ENCODE results near the gene NAB1.

The NAB1 gene

GRCh38 chr2:190628591-190629319 lies 20.1 kb upstream of the NAB1 start:
- no peaks in the 10 kb centered on the region for H3K9me3 ChIP-seq (ENCODE audit: control insufficient read depth, low read length)
- no peaks in the 10 kb centered on the region for H3K36me3 ChIP-seq (ENCODE audit: control insufficient read depth, insufficient read depth, low read length)
- no peaks in the 10 kb centered on the region for H3K27me3 ChIP-seq (ENCODE audit: control insufficient read depth, insufficient read depth, low read length)
- no peak overlapping the region for H3K9ac ChIP-seq
- no peak overlapping the region for H3K4me2 ChIP-seq (ENCODE audit: low read length)
- TF ChIP-seq CTCF (IDR thresholded peaks at IDR 0.05), result no peak
- H3K79me2 ChIP-seq, result no peaks in the 10 kb centered on the region
- peaks cover 4% of the 10 kb centered on the region for H3K4me1 ChIP-seq
- no peak overlapping the region for H3K4me3 ChIP-seq (ENCODE audit: low read depth, low read length)
- H3K27ac ChIP-seq, result peak overlapping the region; percentile 34
- H2AFZ ChIP-seq, result peak overlapping the region; percentile 89

- Histone ChIP-seq H3K9ac (no peak overlapping the region), H2AFZ (no peak overlapping the region), H3K4me3 (ENCODE audit: low read depth, low read length) (no peak overlapping the region), H3K36me3 (ENCODE audit: control insufficient read depth, insufficient read depth, low read length) (no peaks in the 10 kb centered on the region), H3K4me2 (ENCODE audit: low read length) (no peak overlapping the region), H3K27me3 (ENCODE audit: control insufficient read depth, insufficient read depth, low read length) (no peaks in the 10 kb centered on the region), H3K27ac (no peak overlapping the region), H3K9me3 (ENCODE audit: control insufficient read depth, low read length) (no peaks in the 10 kb centered on the region), H3K79me2 (no peaks in the 10 kb centered on the region), H3K4me1 (no peaks in the 10 kb centered on the region)
- TF ChIP-seq CTCF (IDR thresholded peaks at IDR 0.05), result no peak
Observed at GRCh38 chr2:190634381-190634780, 14.5 kb upstream of the NAB1 start.

GRCh38 chr2:190635781-190636180 lies 13.1 kb upstream of the NAB1 start:
- H3K4me2 ChIP-seq (ENCODE audit: low read length), result no peak overlapping the region
- H3K27ac ChIP-seq, result no peak overlapping the region
- H3K36me3 ChIP-seq (ENCODE audit: control insufficient read depth, insufficient read depth, low read length), result no peaks in the 10 kb centered on the region
- no peak overlapping the region for H3K9ac ChIP-seq
- no peaks in the 10 kb centered on the region for H3K4me1 ChIP-seq
- no peaks in the 10 kb centered on the region for H3K27me3 ChIP-seq (ENCODE audit: control insufficient read depth, insufficient read depth, low read length)
- no peaks in the 10 kb centered on the region for H3K79me2 ChIP-seq
- no peaks in the 10 kb centered on the region for H3K9me3 ChIP-seq (ENCODE audit: control insufficient read depth, low read length)
- H2AFZ ChIP-seq, result no peak overlapping the region
- no peak overlapping the region for H3K4me3 ChIP-seq (ENCODE audit: low read depth, low read length)
- TF ChIP-seq CTCF (IDR thresholded peaks at IDR 0.05), result no peak

- H3K27me3 ChIP-seq (ENCODE audit: control insufficient read depth, insufficient read depth, low read length), result no peaks in the 10 kb centered on the region
- H3K9me3 ChIP-seq (ENCODE audit: control insufficient read depth, low read length), result no peaks in the 10 kb centered on the region
- no peaks in the 10 kb centered on the region for H3K79me2 ChIP-seq
- no peaks in the 10 kb centered on the region for H3K36me3 ChIP-seq (ENCODE audit: control insufficient read depth, insufficient read depth, low read length)
- no peak overlapping the region for H2AFZ ChIP-seq
- H3K4me3 ChIP-seq (ENCODE audit: low read depth, low read length), result no peak overlapping the region
- H3K4me1 ChIP-seq, result no peaks in the 10 kb centered on the region
- H3K4me2 ChIP-seq (ENCODE audit: low read length), result no peak overlapping the region
- H3K9ac ChIP-seq, result no peak overlapping the region
- no peak for TF ChIP-seq CTCF (IDR thresholded peaks at IDR 0.05)
- no peak overlapping the region for H3K27ac ChIP-seq
Observed at GRCh38 chr2:190636361-190636760, 12.5 kb upstream of the NAB1 start.

- H3K9me3 ChIP-seq (ENCODE audit: control insufficient read depth, low read length), result no peaks in the 10 kb centered on the region
- no peak overlapping the region for H3K4me3 ChIP-seq (ENCODE audit: low read depth, low read length)
- H3K4me1 ChIP-seq, result no peaks in the 10 kb centered on the region
- no peak overlapping the region for H3K27ac ChIP-seq
- H3K9ac ChIP-seq, result no peak overlapping the region
- no peak for TF ChIP-seq CTCF (IDR thresholded peaks at IDR 0.05)
- H3K27me3 ChIP-seq (ENCODE audit: control insufficient read depth, insufficient read depth, low read length), result no peaks in the 10 kb centered on the region
- no peaks in the 10 kb centered on the region for H3K36me3 ChIP-seq (ENCODE audit: control insufficient read depth, insufficient read depth, low read length)
- no peak overlapping the region for H2AFZ ChIP-seq
- no peak overlapping the region for H3K4me2 ChIP-seq (ENCODE audit: low read length)
- no peaks in the 10 kb centered on the region for H3K79me2 ChIP-seq
Observed at GRCh38 chr2:190637281-190637734, 11.6 kb upstream of the NAB1 start.

Data from parathyroid adenoma (tissue), 2 donors.